ENCODE results near the gene A4GALT.

Gene A4GALT

GRCh38 chr22:42700355-42700754, 20.3 kb downstream of the A4GALT start:
- no peak for DNase-seq

DNA sequence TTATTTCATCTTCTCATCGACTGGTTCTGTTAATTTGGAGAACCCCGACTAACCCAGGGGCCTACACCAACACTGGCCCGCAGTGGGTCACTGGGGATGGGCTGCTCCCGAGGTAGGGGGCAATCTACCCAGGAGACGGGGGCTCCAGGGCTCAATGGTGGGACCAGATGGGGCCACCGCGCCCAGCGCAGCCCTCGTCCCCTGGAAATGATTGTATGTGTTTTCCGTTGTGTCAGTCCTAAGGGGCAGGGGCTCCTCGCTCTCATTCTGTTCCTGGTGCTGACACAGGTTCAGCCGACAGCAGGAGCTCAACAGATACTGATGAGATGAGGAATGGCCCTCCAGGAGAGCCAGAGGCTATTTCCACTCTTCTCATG, 20.7 kb downstream of the A4GALT start:
- DNase-seq, result no peak

- no peak for DNase-seq
Observed at GRCh38 chr22:42699281-42699975, 21.2 kb downstream of the A4GALT start.

- no peak for DNase-seq
Observed at GRCh38 chr22:42697542-42698013, 23.1 kb downstream of the A4GALT start.

- peak; percentile 26 for DNase-seq
Observed at GRCh38 chr22:42696331-42696967, 24.2 kb downstream of the A4GALT start.

- DNase-seq, result no peak
Observed at GRCh38 chr22:42695294-42695693, 25.4 kb downstream of the A4GALT start.

- no peak for DNase-seq
Observed at GRCh38 chr22:42693763-42694683, 26.6 kb downstream of the A4GALT start.

DNA sequence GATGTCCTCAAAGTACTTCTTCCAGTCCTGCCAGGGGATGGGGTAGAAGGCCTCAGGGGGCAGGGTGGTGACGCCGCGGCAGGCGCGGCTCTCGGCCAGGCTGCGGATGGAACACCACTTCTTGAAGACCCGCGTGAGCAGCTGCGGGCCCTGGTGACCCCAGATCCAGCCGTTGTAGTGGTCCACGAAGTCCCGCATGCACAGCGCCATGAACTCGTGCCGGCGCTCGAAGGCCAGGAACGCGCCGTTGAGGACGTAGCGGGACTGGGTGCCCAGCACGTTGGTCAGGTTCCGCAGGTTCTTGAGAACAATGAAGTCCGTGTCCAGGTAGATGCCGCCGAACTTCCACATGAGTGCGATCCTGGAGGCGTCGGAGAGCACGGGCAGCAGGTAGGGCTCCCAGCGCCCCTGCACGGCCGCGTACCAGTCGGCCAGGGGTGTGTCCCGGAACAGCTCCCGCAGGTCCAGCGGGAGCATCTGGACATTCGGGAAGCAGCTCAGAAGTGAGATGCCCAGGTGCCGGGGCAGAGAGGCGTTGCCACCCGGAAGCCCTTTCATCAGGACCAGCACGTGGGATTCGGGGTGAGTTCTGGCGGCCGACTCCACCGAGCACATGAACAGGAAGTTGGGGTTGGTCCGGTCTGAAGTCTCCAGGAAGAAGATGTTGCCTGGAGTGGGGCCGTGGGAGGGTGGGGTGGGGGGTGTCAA, 27.5 kb downstream of the A4GALT start:
- DNase-seq, result no peak

GRCh38 chr22:42692239-42693054, 28.2 kb downstream of the A4GALT start:
- DNase-seq, result peak; percentile 53

- DNase-seq, result no peak
Observed at GRCh38 chr22:42691440-42691839, 29.2 kb downstream of the A4GALT start.

GRCh38 chr22:42688241-42689211, 32.1 kb downstream of the A4GALT start:
- no peak for DNase-seq

DNA sequence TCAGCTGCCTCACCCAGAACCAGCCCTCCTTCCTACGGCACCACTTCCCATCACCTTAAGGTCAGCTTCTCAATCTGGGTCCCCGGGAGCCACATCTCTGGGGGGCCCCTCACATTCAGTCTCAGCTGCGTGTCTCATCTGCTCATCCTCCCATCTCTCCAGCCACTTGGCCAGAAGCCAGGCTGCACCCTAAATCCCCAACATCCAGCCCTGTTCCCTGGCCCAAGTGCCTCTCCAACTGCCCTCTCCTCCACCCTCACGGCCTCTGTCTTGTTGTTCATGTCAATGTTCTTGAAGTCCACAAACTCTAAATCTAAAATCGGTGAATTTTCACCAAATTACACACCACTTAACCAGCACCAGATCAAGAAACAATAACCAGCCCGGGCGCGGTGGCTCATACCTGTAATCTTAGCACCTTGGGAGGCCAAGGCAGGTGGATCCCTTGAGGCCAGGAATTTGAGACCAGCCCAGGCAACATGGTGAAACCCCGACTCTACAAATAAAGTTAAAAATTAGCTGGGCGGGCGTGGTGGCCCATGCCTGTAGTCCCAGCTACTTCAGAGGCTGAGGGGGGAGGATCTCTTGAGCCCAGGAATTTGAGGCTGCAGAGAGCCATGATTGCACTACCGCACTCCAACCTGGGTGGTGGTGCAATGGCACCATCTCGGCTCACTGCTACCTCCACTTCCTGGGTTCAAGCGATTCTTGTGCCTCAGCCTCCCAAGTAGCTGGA, 33.7 kb downstream of the A4GALT start:
- DNase-seq, result no peak

GRCh38 chr22:42685941-42686653, 34.6 kb downstream of the A4GALT start:
- peak; percentile 77 for DNase-seq

DNA sequence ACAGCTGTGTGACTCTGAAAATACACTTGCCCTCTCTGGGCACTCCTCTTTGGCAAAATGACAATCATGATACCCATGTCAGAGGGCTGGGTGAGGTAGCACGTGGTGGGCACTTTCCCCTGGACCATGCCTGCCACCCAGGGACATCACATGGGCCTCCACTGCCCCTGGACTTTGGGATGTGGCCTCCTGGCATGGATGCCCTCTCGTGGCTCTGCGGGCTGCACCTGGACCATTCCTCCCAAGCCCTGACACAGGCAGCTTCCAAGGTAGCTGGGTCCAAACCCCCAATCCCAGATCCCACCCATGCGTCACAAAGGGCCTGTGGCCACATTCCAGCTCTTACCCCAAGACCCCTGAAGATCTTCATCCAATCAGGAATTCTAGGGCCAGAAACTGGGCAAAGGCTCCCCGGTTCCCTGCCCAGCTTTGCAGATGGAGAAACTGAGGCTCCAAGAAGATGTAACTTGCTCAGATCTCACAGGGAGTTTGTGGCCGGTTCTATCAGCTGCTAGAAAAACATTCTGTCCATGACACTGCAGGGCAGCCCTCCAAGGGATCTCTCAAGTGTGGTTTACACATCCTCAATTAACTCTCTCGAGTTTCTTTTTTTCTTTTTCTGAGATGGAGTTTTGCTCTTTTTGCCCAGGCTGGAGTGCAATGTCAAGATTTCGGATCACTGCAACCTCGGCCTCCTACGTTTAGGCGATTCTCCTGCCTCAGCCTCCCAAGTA, 36.0 kb downstream of the A4GALT start:
- DNase-seq, result no peak

DNA sequence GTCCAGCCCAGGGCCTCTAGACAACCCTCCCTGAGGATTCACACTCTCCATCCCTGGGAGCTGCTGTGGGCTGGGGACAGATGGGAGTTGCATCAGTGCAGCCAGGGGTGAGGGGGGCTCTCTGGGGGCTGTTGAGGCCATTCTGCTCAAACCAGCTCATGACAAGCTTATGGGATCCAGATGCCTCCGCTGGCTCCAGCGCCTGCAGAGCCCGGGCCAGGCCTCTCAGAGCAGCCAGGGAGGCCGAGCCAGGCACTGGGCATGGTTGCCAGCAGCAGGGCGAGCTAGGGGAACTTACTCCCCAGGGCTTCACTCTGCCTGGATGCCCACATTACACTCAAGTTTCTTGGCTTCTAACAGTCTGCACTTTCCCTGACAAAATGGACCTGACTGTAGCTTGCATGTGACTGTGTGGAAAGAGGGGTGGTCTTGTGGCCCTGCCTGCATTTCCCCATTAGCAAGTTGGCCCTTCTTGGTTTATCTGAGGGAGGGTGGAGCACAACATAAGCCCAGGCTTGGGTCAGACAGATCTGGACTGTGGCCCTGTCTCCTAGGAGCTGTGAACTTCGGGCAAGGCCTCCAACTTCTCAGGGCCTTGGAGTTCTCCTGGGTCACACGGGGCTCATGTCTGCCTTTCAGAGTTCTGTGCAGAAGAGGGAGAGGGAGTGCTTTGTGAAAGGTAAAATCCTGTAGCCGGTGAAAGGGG, 36.9 kb downstream of the A4GALT start:
- DNase-seq, result no peak

DNA sequence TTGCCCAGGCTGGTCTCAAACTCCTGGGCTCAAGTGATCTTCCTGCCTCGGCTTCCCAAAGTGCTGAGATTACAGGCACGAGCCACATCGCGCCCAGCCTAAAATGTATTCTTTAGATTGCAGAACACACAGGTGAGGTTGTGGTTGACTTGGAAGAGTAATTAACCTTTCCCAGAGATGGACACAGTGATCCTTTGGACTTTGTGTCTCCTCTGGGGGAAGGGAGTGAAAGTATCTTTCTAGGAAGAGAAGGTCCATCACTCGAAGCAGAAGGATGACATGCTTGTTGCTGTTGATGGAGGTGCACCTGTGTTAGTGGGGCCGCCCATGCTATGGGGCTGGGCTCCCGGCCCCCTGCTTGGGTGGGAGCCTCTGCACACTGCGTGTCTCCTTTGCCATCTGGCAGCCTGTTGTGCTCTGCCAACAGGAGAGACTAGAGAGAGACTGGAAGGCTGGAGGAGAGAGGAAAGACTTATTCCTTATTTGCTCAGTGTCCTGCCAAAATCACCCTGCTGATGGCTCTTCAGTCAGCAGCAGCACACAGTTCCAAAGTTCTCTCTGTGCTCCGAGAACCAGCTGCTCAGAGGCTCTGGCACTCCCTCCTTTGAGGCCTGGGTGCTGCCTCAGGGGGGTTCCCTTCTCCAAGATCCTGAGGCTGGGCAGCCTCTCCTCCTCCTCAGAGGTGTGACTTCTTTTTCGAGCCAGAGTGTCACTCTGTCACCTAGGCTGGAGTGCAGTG, 38.4 kb downstream of the A4GALT start:
- DNase-seq, result no peak

DNA sequence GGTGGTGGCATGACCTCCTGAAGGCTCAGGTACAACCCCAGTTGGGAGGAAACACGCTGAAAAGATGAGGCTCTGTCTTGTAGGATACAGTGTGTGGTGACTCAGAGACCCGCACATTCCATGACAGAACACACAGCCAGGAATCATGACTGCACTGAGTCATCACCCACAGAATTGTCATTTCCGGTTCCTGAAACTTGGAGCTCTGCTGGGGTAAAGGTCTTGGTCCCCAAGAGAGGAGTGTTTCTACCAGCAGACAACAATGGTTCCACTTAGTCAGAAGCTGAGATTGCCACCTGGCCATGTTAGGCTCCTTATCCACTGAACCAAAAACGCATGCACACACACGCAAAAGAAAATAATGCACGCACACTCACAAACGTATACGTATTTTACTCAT, 40.0 kb downstream of the A4GALT start:
- no peak for DNase-seq

Data from RPMI8226 (cell line).